HCT116 (cell line): Measurements from ENCODE around the gene PLEKHA8. TPM values are rescaled to one million over a fixed set of nuclear protein-coding genes. Genes with fewer than 3 reads are reported as not detected.

Experiments used
- ATAC-seq: fragments of 200-7000 bp; cut with Tn5 transposase; 2 replicates; pipeline ENCODE4 v1.9.1; 2020; ENCODE audit warnings: mild to moderate bottlenecking, moderate library complexity
- BruUV-seq: library from RNA; stranded (reverse); fragments of 400-500 nt; replicated peaks from 2 replicates; lab custom pipeline; 2021; lab: Mats Ljungman, UMichigan
- CTCF ChIA-PET: fragments of 300-600 bp; sonication (Branson Sonifier 250); formaldehyde crosslinking; loops from one replicate; lab custom pipeline; 2021; ENCODE audit warnings: antibody characterized with exemption; lab: Charles Lee
- POLR2A ChIA-PET: fragments of 300-600, 350-600 bp; sonication (Branson Sonifier 250); formaldehyde crosslinking; loops from one replicate; lab custom pipeline; 2021; ENCODE audit warnings: antibody characterized with exemption; lab: Charles Lee
- RAD21 ChIA-PET, 2 experiments: fragments of 300-600 bp; sonication (Branson Sonifier 250); formaldehyde crosslinking; loops; one replicate each; lab custom pipeline; 2023; ENCODE audit warnings: low total read pairs in 2 of 2; ENCODE audit not compliant: uncharacterized antibody in 2 of 2, unreplicated experiment in 2 of 2, low non-redundant PET in 1 of 2; lab: Charles Lee
- DNase-seq: peaks from one replicate; pipeline ENCODE4 v3.0.0-alpha.2; 2010; ENCODE audit warnings: low read depth, low spot score
- H2AFZ ChIP-seq: fragments of 200-600 bp; shearing (Covaris generic), sonication (generic); 2 replicates; pipeline ENCODE4 v1.6.1; 2017; ENCODE audit warnings: low read depth, mixed run types, mixed read lengths, antibody characterized with exemption, low read length; ENCODE audit not compliant: poor library complexity, severe bottlenecking
- H3K27ac ChIP-seq: 2 replicates; pipeline ENCODE4 v1.5.1; 2012; ENCODE audit warnings: low read depth, low read length
- H3K27me3 ChIP-seq: fragments of 200-600 bp; sonication (generic); 2 replicates; pipeline ENCODE4 v1.6.1; 2016; ENCODE audit warnings: mixed run types, low read length, mixed read lengths; ENCODE audit not compliant: insufficient read depth
- H3K36me3 ChIP-seq, 2 experiments: fragments of 200-500 bp in 1 of 2; fragments of 200-600 bp in 1 of 2; sonication (Bioruptor generic) in 1 of 2; sonication (generic) in 1 of 2; 2 replicates each; pipeline versions ENCODE4 v1.5.1 to v1.6.1; 2014 to 2016; ENCODE audit warnings: low read length in 2 of 2, inconsistent platforms in 1 of 2, mixed read lengths in 1 of 2, mixed run types in 1 of 2; ENCODE audit not compliant: insufficient read depth in 2 of 2, control insufficient read depth in 1 of 2
- H3K4me1 ChIP-seq, 2 experiments: fragments of 200-600 bp in 1 of 2; sonication (generic) in 1 of 2; 2 replicates each; pipeline versions ENCODE4 v1.5.1 to v1.6.1; 2012 to 2017; ENCODE audit warnings: low read length in 2 of 2, inconsistent platforms in 1 of 2, mild to moderate bottlenecking in 1 of 2, mixed read lengths in 1 of 2, mixed run types in 1 of 2, moderate library complexity in 1 of 2; ENCODE audit not compliant: insufficient read depth in 2 of 2, control insufficient read depth in 1 of 2
- H3K4me2 ChIP-seq: fragments of 200-600 bp; sonication (generic); 2 replicates; pipeline ENCODE4 v1.6.1; 2017; ENCODE audit warnings: mixed run types, low read length, mixed read lengths
- H3K4me3 ChIP-seq, 2 experiments: fragments of 200-600 bp in 1 of 2; sonication (generic) in 1 of 2; replicated peaks in 1 of 2; 2 replicates each; pipeline ENCODE4 v1.5.1; 2011 to 2016; ENCODE audit warnings: low read length in 2 of 2, control low read depth in 1 of 2, low read depth in 1 of 2, mild to moderate bottlenecking in 1 of 2, mixed read lengths in 1 of 2, mixed run types in 1 of 2
- H3K79me2 ChIP-seq: fragments of 200-600 bp; sonication (generic); 2 replicates; pipeline ENCODE4 v1.6.1; 2017; ENCODE audit warnings: mild to moderate bottlenecking, mixed run types, low read length, moderate library complexity, mixed read lengths; ENCODE audit not compliant: insufficient read depth
- H3K9ac ChIP-seq: fragments of 200-600 bp; sonication (generic); 2 replicates; pipeline ENCODE4 v1.6.1; 2016; ENCODE audit warnings: low read length, mixed read lengths
- H3K9me2 ChIP-seq: fragments of 200-600 bp; sonication (generic), shearing (Covaris generic); 2 replicates; pipeline ENCODE4 v1.6.1; 2017; ENCODE audit warnings: mixed run types, mild to moderate bottlenecking, moderate library complexity; ENCODE audit not compliant: insufficient read depth
- H3K9me3 ChIP-seq, 2 experiments: fragments of 200-500 bp in 1 of 2; fragments of 200-600 bp in 1 of 2; sonication (Bioruptor generic) in 1 of 2; sonication (generic) in 1 of 2; 2 replicates each; pipeline ENCODE4 v1.6.1; 2014 to 2017; ENCODE audit warnings: low read length in 2 of 2, mixed read lengths in 2 of 2, inconsistent platforms in 1 of 2, low read depth in 1 of 2, mild to moderate bottlenecking in 1 of 2, mixed run types in 1 of 2, moderate library complexity in 1 of 2; ENCODE audit not compliant: control insufficient read depth in 1 of 2, insufficient read depth in 1 of 2
- H4K20me1 ChIP-seq: fragments of 200-600 bp; sonication (generic), shearing (Covaris generic); 2 replicates; pipeline ENCODE4 v1.6.1; 2017; ENCODE audit warnings: mixed run types, mild to moderate bottlenecking, moderate library complexity; ENCODE audit not compliant: insufficient read depth
- CEBPB ChIP-seq: IDR thresholded peaks from 2 replicates; pipeline ENCODE4 v1.6.1; 2012; ENCODE audit warnings: low read depth
- JUND ChIP-seq: IDR thresholded peaks from 2 replicates; pipeline ENCODE4 v1.6.1; 2012
- POLR2AphosphoS5 ChIP-seq: IDR thresholded peaks from 2 replicates; pipeline ENCODE4 v1.6.1; 2011; ENCODE audit warnings: mild to moderate bottlenecking, low read depth, low read length, moderate library complexity
- RAD21 ChIP-seq: IDR thresholded peaks from 2 replicates; pipeline ENCODE4 v1.6.1; 2012; ENCODE audit warnings: low read depth, mild to moderate bottlenecking
- SRF ChIP-seq: IDR thresholded peaks from 2 replicates; pipeline ENCODE4 v1.6.1; 2012; ENCODE audit warnings: low read depth
- ZFX ChIP-seq: fragments of 450-650 bp; IDR thresholded peaks from 2 replicates; pipeline ENCODE4 v1.6.1; 2017
- ZNF274 ChIP-seq: fragments of 200-500 bp; sonication (Bioruptor generic); IDR thresholded peaks from 2 replicates; pipeline ENCODE4 v1.6.1; 2014; ENCODE audit warnings: mild to moderate bottlenecking, low read depth, low read length, inconsistent platforms
- intact Hi-C: fragments of 100-400 bp; cut with micrococcal nuclease; formaldehyde crosslinking; loops from 2 replicates; pipeline ENCODE4 v1.10.0; 2022
- total RNA-seq: library from RNA; stranded (reverse); gene quantifications from one replicate; pipeline ENCODE4 v1.2.1, GENCODE V29; 2021; ENCODE audit not compliant: unreplicated experiment
- TF ChIP-seq, protein P1 (sequence below): IDR thresholded peaks from 2 replicates; pipeline ENCODE4 v1.6.1; 2012; ENCODE audit warnings: low read depth
- TF ChIP-seq, protein P2 (sequence below): IDR thresholded peaks from 2 replicates; pipeline ENCODE4 v1.6.1; 2012
- TF ChIP-seq, protein P3 (sequence below), 3 experiments: fragments of 200-600 bp in 1 of 3; sonication (generic) in 1 of 3; IDR thresholded peaks in 2 of 3; conservative IDR thresholded peaks in 1 of 3; 2 replicates each; pipeline ENCODE4 v1.5.1; 2012 to 2017; ENCODE audit warnings: low read depth in 2 of 3, low read length in 2 of 3, antibody characterized with exemption in 1 of 3, borderline replicate concordance in 1 of 3, control low read depth in 1 of 3, mild to moderate bottlenecking in 1 of 3, mixed read lengths in 1 of 3, mixed run types in 1 of 3, moderate library complexity in 1 of 3; ENCODE audit not compliant: insufficient read depth in 1 of 3

Gene PLEKHA8
- total RNA-seq, 1 experiment from 2014 or later, result 13.6 TPM

DNA sequence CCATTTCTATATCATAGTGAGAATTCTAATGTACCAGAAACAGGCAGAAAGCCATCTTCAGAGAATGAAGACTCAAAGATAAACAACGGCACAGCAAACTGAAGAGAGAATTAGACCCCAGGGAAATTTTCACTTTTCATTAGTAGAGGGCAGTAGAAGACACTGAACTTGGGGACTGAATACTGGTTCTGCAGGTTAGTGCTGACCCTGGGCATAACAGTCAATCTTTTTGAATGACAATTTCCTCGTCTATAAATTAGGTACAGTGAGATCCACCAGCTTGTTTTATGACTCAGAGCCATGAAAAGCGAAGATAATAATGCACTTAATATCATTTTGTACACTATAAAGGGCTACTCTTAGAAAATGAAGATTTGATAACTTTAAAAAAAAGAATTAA lies 15.5 kb upstream of the PLEKHA8 start:
- intact Hi-C loops, result no loop called here
- ChIA-PET RAD21 (no interaction called here), POLR2A (no interaction called here), CTCF (no interaction called here)
- no peak overlapping the region for H3K27ac ChIP-seq
- no peaks in the 10 kb centered on the region for H3K27me3 ChIP-seq
- no peak overlapping the region for H3K4me2 ChIP-seq
- ATAC-seq (no peak), DNase-seq (no peak)
- no peak overlapping the region for H2AFZ ChIP-seq
- H3K9ac ChIP-seq, result no peak overlapping the region
- H3K4me3 ChIP-seq, result no peak overlapping the region
- peaks cover 8 to 12% of the 10 kb centered on the region in 2 experiments; a peak in 2 of 4 replicates for H3K36me3 ChIP-seq
- no peaks in the 10 kb centered on the region for H3K9me3 ChIP-seq
- BruUV-seq, result no TSS peak
- H3K79me2 ChIP-seq, result no peaks in the 10 kb centered on the region
- no peaks in the 10 kb centered on the region for H3K9me2 ChIP-seq
- no peak for TF ChIP-seq RAD21
- no peak for TF ChIP-seq ZFX
- no peak for TF ChIP-seq POLR2AphosphoS5
- TF ChIP-seq, protein P1, sequence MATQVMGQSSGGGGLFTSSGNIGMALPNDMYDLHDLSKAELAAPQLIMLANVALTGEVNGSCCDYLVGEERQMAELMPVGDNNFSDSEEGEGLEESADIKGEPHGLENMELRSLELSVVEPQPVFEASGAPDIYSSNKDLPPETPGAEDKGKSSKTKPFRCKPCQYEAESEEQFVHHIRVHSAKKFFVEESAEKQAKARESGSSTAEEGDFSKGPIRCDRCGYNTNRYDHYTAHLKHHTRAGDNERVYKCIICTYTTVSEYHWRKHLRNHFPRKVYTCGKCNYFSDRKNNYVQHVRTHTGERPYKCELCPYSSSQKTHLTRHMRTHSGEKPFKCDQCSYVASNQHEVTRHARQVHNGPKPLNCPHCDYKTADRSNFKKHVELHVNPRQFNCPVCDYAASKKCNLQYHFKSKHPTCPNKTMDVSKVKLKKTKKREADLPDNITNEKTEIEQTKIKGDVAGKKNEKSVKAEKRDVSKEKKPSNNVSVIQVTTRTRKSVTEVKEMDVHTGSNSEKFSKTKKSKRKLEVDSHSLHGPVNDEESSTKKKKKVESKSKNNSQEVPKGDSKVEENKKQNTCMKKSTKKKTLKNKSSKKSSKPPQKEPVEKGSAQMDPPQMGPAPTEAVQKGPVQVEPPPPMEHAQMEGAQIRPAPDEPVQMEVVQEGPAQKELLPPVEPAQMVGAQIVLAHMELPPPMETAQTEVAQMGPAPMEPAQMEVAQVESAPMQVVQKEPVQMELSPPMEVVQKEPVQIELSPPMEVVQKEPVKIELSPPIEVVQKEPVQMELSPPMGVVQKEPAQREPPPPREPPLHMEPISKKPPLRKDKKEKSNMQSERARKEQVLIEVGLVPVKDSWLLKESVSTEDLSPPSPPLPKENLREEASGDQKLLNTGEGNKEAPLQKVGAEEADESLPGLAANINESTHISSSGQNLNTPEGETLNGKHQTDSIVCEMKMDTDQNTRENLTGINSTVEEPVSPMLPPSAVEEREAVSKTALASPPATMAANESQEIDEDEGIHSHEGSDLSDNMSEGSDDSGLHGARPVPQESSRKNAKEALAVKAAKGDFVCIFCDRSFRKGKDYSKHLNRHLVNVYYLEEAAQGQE, result no peak
- TF ChIP-seq, protein P2, sequence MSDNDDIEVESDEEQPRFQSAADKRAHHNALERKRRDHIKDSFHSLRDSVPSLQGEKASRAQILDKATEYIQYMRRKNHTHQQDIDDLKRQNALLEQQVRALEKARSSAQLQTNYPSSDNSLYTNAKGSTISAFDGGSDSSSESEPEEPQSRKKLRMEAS, result no peak
- TF ChIP-seq, protein P3, sequence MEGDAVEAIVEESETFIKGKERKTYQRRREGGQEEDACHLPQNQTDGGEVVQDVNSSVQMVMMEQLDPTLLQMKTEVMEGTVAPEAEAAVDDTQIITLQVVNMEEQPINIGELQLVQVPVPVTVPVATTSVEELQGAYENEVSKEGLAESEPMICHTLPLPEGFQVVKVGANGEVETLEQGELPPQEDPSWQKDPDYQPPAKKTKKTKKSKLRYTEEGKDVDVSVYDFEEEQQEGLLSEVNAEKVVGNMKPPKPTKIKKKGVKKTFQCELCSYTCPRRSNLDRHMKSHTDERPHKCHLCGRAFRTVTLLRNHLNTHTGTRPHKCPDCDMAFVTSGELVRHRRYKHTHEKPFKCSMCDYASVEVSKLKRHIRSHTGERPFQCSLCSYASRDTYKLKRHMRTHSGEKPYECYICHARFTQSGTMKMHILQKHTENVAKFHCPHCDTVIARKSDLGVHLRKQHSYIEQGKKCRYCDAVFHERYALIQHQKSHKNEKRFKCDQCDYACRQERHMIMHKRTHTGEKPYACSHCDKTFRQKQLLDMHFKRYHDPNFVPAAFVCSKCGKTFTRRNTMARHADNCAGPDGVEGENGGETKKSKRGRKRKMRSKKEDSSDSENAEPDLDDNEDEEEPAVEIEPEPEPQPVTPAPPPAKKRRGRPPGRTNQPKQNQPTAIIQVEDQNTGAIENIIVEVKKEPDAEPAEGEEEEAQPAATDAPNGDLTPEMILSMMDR (IDR thresholded peaks at IDR 0.05 in 2 of 3, conservative IDR thresholded peaks at IDR 0.05 in 1 of 3; ENCODE audit: borderline replicate concordance in 1 of 3, insufficient read depth in 1 of 3, low read depth in 2 of 3, low read length in 2 of 3), result no peak
- no peak for TF ChIP-seq ZNF274
- no peak for TF ChIP-seq CEBPB
- TF ChIP-seq JUND, result no peak
- TF ChIP-seq SRF, result no peak
- TF ChIP-seq, all 23 proteins: peak for 0
- Histone ChIP-seq H4K20me1 (no peaks in the 10 kb centered on the region), H3K4me1 (no peaks in the 10 kb centered on the region)
